HG03280 (cell line): ENCODE results near the gene CDYL.

ENCODE experiments used
- ATAC-seq: cut with Tn5 transposase; IDR thresholded peaks from one replicate; pipeline ENCODE4 v1.9.1; 2021; ENCODE audit warnings: mild to moderate bottlenecking, moderate library complexity; ENCODE audit not compliant: unreplicated experiment

CDYL gene

DNA sequence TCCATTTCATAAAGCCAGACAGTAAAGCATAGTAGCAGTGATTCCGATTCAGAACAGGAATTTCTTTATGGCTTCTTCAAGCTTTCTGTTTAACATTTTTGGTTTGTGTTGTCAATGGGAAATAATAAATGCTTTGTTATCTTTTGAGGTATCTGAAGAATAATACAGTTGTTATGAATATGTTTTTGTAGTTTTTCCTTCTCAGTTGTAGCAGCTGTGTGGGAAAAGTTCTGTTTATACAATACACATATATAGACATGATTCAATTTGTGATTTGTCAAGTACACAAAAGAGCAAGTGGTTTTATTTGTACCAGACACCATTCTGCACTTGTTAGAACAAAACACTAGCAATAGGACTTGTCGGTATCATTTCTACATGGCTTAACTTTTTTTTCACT lies 96.6 kb downstream of the CDYL start:
- no peak for ATAC-seq

DNA sequence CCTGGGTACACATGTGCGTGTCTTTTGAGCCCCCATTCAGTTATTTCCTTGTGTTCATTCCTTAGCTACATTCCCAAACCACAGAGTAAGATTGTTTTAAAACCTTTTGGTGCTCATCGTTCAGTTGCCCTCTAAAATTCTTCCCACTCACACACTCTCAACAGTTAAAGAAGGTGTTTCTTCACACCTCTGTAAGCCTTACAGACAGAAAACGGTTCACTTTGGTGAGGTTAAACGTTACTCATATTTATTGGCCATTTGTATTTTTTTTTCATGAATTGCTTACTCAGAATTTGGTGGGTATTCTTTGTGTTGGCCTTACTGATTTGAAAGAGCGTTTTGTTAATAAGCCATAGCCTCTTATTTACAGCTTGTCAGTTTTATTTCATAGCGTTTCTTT lies 97.7 kb downstream of the CDYL start:
- ATAC-seq = no peak

DNA sequence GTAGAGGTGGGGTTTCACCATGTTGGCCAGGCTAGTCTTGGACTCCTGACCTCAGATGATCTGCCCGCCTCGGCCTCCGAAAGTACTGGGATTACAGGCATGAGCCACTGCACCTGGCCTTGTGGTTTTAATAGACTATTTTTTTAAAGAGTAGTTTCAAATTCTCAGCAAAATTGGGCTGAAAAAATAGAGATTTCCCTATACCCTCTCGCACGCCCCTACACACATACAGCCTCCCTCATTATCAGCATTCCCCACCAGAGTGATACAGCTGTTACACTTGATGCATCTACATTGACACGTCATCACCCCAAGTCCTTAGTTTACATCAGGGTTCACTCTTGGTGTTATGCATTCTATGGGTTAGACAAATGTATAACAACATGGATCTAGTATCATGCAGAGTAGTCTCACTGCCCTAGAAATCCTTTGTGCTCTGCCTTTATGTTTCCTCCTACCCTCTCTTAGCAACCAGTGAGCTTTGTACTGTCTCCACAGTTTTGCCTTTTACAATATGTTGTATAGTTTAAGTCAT lies 103.6 kb downstream of the CDYL start:
- peak; percentile 80 for ATAC-seq

DNA sequence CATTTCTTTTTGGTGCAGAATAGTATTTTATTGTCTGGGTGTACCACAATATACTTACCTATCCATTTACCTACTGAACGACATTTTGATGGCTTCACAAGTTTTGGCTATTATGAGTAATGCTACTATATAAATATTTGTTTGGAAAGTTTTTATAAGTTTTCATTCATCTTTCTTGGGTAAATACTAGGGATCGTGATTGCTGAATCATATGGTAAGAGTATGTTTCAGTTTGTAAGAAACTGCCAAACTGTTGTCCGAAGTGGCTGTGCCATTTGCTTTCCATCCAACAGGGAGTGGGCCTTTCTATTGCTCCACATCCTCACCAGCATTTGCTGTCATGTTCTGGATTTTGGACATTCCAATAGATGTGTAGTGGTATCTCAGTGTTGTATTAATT lies 104.2 kb downstream of the CDYL start:
- no peak for ATAC-seq

DNA sequence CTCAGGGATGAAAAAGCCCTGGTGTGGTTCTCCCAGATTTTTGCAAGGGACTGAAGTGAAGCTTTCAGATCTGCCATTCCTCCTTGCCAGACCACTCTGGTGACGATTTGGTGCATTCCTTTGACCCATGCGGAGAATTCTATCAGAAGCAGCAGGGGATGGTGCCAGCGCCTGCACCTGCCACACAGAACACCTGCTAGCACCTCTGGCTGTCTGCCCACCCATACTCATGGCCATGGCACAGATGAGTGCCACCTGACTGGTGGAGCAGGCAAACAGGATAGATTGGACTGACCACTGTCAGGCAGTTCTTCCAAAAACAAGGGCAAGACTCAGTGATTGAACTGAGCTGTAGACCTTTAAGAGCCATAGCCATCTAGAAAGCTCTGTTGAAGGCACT lies 107.1 kb downstream of the CDYL start:
- no peak for ATAC-seq

DNA sequence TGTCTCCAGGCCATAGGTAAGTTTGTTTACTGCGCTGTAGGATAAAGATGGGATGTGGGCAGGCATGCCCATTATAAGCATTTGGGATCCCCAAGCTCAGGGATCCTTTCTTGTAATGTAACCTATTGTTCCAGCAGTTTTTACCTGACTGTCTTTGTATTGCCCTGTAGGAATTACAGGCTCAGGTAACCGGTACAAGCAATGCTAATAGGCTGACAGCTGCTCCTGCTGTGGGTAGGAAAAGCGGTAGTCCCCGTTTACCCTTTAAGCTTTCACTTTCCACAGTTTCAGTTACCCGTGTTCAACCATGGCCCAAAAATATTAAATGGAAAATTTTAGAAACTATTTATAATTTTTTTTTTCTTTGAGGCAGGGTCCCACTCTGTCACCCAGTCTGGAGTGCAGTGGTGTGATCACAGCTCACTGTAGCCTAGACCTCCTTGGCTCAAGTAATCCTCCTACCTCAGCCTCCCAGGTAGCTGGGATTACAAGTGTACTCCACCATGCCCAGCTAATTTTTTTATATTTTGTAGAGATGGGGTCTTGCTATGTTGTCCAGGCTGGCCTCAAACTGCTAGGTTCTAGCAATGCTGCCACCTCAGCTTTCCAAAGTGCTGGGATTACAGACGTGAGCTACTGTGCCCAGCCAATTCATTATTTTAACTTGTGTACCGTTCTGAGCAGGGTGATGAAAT lies 108.6 kb downstream of the CDYL start:
- ATAC-seq = no peak

DNA sequence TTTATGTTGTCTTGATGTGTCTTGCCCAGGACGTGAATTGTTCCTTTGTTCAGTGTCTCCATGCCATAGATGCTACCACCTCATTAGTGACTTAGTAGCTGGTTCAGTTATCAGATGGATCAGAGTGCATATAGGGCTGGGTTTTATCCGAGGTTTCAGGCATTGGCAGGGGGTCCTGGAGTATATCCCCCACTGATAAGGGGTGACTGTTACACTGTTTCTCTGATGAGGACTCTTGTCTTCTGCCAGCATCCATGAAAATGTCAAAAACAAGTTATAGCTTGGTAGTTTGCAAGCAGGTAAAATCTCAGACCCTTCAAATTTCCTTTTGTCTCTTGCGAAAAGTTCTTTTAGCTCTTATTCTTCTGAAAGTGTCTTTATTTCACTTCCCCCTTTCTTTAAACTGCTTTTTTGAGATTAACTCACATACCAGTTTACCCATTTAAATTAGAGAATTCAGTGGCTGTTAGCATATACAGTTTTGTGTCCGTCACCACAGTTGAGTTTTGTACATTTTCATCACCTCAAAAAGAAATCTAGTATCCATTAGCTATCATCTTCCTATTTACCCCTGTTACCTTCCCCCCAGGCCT lies 109.2 kb downstream of the CDYL start:
- ATAC-seq = no peak

DNA sequence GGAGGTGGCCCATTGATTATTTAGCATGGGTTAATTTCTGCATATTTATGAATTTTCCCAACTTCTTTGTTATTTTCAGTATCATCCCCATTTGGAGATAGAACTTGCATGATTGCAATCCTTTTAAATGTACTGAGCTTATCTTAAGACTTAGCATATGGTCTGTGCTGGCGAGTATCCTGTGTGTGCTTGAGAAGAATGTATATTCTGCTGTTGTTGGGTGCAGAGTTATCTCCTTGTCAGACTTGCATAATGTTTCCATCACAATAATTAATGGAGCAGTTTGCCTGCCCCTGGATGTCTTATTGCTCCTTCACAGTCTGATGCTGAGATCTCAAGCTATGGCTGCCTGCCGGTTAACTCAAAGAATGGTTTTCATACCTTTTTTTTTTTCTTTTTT lies 112.6 kb downstream of the CDYL start:
- ATAC-seq = no peak

DNA sequence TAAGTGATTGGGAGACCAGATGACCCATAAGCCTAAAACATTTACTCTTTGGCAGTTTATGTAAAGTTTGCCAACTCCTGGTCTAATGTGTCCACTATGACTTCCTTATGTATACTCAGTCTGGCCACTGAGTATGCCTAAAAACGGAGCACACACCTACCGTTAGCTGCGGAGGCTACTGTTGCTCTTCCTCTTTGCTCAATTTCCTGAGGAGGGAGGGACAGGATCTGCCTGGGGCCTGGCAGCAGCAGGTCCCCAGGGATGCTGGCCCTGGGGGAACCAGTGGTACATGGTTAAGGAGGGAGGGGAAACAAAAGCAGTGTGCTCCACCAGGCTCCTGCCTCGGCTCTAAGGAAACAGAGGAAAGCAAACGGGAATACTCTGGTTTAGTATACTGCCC lies 113.5 kb downstream of the CDYL start:
- ATAC-seq = no peak

DNA sequence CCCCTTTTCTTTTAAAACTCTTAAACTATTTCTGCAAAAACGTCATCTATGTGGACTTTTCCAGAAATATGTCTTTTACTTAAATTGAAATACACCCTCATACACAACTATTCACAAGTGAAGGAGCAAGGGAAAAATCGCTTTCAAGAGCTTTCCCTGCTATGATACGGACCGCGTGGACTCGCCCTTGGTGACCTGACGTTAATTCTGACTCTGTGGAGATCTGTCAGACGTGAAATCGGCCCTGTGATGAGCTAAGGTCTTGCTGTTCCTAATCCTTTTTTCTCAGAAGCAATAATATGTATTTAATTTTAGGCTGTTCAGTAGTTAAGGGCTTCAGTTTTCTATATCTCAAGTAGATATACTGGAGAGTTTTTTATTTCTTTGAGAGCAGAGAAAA lies 114.0 kb downstream of the CDYL start:
- ATAC-seq = no peak

DNA sequence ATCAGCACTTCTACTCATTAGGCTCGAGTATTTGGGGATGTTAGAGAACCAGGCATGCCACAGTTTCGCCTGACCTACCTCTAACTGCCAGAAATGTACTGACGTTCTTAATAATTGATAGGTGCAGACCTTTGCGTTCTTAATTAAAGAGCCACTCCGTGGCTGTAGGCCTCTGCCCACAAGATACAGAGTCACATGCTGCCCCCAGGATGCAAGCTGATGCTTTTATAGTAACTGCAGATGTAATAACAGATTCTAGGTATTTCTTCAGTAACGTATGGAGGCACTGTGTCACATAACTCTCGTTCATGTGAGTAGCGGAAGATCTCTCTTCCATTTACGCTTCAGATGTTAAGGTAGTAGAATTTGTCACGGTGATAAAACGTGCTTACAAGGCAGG lies 114.4 kb downstream of the CDYL start:
- ATAC-seq = no peak

DNA sequence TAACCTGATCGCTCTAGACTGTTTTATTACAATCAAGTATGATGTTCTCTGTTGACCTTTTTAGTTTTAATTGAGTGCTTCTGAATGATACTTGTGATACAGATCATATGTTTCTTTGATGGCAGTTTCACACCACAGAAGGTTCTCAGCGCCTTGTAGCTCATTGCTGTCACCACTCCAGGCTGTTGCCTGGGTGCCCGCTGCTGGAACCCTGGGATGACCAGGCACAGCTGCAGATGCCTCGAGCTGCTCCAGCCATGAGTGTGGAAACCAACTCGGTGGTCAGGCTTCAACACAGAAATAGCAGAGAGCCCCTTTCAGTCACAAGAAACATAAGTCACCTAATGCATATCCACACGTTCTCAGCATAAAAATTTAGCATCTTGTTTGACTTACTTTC lies 114.9 kb downstream of the CDYL start:
- ATAC-seq = no peak

DNA sequence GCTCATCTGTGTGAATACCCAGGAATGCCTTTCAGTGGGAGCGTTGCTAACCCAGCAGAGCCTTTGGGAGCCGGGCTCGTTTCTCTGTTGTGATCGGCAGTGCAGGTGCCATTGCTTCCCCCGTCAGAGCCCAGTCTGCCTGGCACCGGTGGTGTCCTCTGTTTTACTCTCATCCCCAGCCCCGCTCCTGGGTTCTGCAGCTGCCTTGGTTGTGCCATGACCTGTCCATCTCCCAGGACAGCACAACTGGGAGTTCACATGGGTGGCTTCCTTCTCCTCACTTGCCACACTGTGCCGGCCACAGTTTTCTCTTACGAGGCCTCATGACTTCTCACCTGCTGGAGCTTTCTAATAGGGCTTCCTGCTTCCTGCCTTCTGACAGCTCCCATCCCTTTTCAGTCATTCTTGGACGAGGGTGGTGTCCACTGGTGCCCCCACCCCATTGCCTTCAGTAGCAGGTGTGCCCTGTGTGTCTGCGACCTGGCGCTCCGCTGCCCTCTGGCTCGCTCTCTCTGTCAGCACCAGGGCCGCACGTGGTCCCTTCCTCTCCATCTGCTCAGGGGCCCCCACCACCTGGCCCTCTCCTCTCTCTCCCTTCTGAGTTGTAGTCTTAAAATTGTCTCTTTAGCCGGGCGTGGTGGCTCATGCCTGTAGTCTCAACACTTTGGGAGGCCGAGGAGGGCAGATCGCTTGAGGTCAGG lies 116.7 kb downstream of the CDYL start:
- ATAC-seq = no peak

DNA sequence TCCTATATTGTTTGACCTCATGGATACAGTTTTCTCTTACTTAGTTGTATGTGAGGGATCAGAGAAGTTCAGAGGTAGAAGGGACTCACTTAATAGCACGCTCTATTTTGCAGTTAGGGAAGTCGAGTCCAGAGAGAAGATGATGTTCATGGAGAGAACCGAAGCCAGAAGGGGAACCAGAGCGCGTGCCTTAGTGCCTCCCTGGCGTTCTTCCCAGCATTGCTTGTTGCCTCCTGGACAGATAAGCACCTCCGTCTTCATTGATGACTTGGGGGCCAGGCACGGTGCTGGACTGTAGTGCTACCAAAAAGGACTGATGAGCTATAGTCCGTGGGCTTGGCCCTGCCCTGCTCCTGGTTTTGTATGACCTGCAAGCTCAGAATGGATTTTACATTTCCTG lies 117.8 kb downstream of the CDYL start:
- ATAC-seq = no peak

DNA sequence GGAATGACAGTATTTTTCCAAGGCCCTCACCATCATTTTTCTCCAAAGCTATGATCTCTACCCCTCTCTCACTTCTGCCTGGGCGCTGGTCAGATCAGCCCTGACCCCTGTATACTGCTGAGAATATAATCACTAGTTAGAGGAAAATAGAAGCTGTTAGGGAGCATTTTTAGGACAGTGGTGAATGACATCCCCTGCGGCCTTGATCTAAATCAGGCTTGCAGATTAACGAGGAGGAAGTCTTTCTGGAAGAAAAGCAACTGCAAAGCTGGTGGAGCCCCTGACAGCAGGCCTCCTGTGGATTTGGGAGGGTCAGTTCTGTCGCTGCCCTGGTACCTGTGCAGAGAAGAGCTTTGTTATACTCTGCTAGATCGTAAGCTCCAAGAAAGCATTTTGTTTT lies 119.8 kb downstream of the CDYL start:
- no peak for ATAC-seq

DNA sequence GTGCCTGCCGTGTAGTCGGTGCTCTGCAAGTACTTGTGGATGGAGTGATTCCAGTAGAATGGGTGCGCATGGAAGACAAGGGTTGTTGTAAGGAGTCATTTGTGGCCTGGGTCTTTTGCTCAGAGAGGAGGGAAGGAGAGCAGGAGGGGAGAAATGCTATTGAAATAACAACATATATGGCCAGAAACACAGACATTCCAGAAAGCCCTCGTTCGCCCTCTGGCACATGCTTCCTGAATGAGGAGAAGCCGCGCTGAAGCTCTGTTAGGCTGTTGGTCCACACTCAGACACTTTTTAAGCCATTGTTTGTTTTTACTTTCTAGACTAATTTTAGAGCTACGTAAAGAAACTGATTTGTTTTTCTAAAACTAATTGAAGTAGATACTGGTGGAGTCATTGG lies 120.2 kb downstream of the CDYL start:
- ATAC-seq = no peak

DNA sequence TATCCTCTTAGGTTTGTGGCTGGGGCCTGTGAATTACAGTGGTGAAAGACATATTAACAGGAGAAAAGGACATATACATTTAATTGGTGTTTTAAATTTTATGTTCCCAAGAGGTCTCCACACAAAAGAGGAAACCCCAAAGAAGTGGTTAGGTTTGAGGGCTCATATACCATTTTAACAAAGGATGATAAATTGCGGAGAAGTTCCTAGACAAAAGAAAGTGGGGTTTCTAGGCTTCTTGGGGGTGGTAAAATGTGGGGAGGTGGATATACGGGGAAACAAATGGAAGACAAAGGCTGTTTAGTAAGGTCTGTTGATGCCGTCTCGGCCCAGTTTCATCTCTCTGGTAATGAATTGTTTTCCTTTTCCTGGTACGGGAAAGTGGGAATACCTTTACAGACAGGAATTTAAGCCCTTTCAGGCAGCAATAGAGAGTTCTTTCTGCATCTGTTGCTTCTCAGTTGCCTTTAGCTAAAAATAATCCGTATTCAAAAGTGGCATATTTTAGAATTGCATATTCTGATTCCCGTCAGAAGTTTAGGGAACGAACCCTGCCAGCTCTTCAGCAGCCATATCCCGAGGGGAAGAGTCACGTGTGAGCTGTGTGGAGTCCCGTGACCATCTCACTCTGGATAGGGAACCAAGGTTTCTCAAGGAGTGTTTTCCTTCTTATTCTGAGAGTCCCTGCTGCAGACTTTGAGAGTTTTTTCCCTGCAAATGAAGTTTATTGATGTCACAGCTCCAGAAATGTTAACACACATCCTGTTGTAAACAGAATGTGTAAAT lies 123.2 kb downstream of the CDYL start:
- ATAC-seq = no peak

DNA sequence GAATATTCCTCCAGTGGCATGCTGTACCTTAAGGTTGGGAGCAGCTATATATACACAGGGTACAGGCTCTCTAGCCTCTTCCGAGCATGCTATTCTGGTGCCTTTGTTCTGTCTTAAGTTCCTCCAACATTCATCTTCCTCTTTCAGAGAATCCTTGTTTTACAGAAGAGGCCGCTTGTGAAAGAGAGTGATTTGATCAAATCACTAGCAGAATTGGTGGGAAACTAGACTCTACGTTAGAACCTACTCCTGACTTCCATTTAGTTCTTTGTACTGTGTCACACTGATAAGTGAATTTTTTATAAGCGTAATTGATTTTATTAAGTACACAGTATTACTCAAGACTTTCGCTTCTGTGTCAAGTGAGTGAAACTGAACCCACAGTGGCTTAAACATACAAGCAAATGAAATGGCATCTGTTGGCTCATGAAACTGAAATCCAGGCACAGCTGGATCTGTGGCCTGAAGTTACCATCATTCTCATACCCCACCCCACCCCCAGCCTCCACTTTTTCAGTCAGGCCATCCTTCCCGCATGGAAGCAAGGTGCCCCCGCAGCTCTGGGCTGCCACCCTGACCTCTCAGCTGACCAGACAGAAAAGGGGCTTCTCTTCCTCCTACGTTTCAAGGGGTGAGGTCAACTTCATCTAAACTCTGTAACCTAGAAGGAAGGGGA lies 125.3 kb downstream of the CDYL start:
- peak; percentile 75 for ATAC-seq

DNA sequence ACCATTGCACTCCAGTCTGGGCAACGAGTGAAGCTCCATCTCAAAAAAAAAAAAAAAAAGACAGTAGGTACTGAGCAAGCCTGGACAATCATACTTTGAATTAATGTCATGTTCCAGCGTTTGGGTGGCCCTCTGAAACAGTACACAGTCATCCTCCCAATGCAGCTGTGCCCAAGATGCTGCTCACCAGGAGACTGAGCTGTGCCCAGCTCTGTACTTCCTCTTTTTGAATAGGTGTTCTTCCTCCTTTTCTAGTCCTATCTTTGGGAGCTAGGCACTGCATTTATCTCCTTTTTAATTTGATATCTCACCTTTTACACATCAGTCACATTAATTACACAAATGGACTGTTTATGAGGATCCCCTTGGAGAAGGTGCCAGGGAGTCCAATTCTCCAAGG lies 126.2 kb downstream of the CDYL start:
- ATAC-seq = no peak

DNA sequence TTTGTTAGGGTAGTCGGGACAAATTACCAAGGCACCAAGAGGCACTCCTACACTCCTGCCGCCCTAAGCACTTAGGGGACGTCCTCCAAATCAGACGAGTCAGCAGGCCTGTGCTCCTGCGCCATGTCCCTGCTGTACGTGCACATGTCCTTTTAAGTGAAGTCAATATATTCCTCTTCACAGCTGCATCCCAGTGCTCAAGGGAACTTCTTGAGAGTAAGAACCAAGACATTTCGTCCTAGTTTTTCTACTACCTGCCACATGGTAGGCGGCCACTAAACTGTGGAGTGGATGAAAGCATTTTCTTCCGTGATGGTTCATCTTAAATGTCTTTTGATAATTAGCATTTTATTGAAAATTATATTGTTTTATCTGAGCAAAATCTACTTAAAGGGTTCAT lies 126.9 kb downstream of the CDYL start:
- ATAC-seq = no peak
